ENCODE measurements around the gene PRAMEF26. TPM values are rescaled to one million over a fixed set of nuclear protein-coding genes. Genes with fewer than 3 reads are reported as not detected.

PRAMEF26 gene
- not detected in 2 replicates for total RNA-seq

DNA sequence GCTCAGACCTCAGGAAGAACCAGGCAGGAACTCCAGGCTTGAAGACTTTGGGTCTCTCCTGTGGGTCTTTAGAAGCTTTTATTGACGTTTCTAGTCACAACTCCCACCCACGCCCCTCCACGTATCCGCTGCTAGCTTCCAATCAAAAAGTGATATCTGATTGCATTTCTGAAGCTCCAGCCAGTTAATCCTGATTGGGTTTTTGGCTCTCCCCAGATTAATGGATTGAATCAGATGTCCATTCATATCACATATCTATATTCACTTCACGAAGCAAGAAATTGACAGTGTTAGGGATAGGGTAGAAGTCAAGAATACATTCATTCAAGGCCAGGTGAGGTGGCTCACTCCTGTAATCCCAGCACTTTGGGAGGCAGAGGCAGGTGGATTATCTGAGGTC lies at the start of gene PRAMEF26:
PRAMEF26 (minus strand) TSS at position 101 of the 400 bp plus-strand sequence. CDS start 2,914 bp downstream, outside the sequence.

DNA sequence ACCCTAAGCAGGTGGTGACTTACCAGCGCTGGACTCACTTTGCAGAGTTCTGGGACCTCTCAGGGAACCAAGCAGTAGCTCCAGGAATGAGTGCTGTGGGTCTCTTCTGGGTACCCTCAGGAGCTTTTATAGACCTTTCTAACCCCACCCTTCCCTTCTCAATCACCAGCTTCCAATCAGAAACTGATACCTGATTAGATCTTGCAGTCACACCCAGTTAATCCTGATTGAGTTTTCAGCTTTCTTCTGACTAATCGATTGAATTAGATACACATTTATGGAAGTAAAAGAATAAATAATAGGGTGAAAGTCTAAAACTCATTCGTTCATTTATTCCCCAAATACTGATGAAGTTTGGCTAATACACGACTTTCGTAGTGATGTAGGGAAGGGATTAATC lies 45.5 kb upstream of the PRAMEF26 start, which contains the start of gene PRAMEF13:
PRAMEF13 (minus strand) TSS at position 101 of the 400 bp plus-strand sequence. CDS start 1,820 bp downstream, outside the sequence.

DNA sequence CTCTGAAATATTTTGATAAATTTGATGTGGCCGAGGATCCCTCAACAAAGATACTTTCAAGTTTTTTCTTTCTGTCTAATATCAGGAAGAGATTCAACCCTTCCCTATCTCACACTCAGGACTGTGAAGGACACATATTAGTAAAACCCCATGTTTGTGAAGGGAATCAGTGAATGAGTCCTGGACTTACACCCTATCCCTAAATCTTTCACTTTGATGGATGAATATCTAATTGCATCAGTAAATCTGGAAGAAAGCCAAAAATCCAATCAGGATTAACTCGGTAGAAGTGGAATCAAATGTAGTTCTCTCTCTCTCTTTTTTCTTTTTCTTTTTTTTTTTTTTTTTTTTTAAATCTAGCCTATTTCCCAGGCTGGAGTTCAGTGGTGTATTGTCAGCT lies 15.7 kb upstream of the PRAMEF26 start, which contains the start of gene PRAMEF9:
PRAMEF9 (plus strand) TSS at position 301 of the 400 bp plus-strand sequence. CDS start 3,433 bp downstream, outside the sequence.

DNA sequence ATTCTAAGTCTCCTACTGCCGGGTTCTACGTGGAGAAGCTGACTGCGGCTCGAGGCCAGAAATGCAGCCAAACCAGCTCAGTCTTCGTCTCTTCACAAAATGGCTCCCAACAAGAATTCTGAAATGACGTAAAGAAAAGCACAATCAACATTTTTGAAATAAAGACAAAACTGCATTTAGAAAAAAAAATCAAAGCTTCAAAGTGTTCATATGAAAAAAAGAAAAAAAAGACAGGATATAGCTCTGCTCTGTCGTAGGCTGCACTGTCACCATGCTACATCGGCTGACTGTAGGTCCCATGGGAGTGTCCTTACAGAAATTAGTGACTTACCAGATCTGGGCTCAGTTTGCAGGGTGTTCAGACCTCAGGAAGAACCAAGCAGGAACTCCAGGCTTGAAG lies 9.7 kb upstream of the PRAMEF26 start, which contains the start of gene HNRNPCL4:
HNRNPCL4 (minus strand) TSS at position 101 of the 400 bp plus-strand sequence. CDS start 164 bp downstream, outside the sequence.

DNA sequence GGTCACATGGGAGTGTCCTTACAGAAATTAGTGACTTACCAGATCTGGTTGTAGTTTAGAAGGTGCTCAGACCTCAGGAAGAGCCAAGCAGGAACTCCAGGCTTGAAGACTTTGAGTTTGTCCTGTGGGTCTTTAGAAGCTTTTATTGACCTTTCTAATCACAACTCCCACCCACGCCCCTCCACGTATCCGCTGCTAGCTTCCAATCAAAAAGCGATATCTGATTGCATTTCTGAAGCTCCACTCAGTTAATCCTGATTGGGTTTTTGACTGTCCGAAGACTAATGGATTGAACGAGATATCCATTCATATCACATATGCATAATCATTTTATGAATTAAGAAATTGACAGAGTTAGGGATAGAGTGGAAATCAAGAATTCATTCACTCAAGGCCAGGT lies 39.1 kb downstream of the PRAMEF26 start, which contains the start of gene HNRNPCL2:
HNRNPCL2 (minus strand) TSS at position 101 of the 400 bp plus-strand sequence. CDS start 454 bp downstream, outside the sequence.

Other genes starting within 250 kb of the PRAMEF26 start
- gene PRAMEF7, start 239.4 kb downstream of the PRAMEF26 start, total RNA-seq, result not detected in 2 replicates
- gene PRAMEF6, start 208.4 kb downstream of the PRAMEF26 start, total RNA-seq, result not detected in 2 replicates
- not detected in 2 replicates for gene PRAMEF27, start 99.4 kb downstream of the PRAMEF26 start, total RNA-seq
- not detected in 2 replicates for gene HNRNPCL3, start 95.2 kb downstream of the PRAMEF26 start, total RNA-seq
- gene PRAMEF25, start 85.2 kb downstream of the PRAMEF26 start, total RNA-seq, result not detected in 2 replicates
- not detected in 2 replicates for gene HNRNPCL2, start 39.2 kb downstream of the PRAMEF26 start, total RNA-seq
- not detected in 2 replicates for gene HNRNPCL4, start 9.6 kb upstream of the PRAMEF26 start, total RNA-seq
- gene PRAMEF9, start 15.8 kb upstream of the PRAMEF26 start, total RNA-seq, result not detected in 2 replicates
- gene PRAMEF13, start 45.4 kb upstream of the PRAMEF26 start, total RNA-seq, result not detected in 2 replicates
- gene PRAMEF18, start 70.1 kb upstream of the PRAMEF26 start, total RNA-seq, result not detected in 2 replicates
- not detected in 2 replicates for gene PRAMEF5, start 98.2 kb upstream of the PRAMEF26 start, total RNA-seq
- not detected in 2 replicates for gene PRAMEF8, start 129.1 kb upstream of the PRAMEF26 start, total RNA-seq
- gene PRAMEF33, start 147.5 kb upstream of the PRAMEF26 start, total RNA-seq, result not detected in 2 replicates
- gene PRAMEF15, start 159.6 kb upstream of the PRAMEF26 start, total RNA-seq, result not detected in 2 replicates
- gene PRAMEF14, start 191.1 kb upstream of the PRAMEF26 start, total RNA-seq, result not detected in 2 replicates
- gene PRAMEF19, start 215.9 kb upstream of the PRAMEF26 start, total RNA-seq, result not detected in 2 replicates
- gene PRAMEF17, start 233.6 kb upstream of the PRAMEF26 start, total RNA-seq, result not detected in 2 replicates